Measurements from ENCODE around the gene TSPAN4.

DNA sequence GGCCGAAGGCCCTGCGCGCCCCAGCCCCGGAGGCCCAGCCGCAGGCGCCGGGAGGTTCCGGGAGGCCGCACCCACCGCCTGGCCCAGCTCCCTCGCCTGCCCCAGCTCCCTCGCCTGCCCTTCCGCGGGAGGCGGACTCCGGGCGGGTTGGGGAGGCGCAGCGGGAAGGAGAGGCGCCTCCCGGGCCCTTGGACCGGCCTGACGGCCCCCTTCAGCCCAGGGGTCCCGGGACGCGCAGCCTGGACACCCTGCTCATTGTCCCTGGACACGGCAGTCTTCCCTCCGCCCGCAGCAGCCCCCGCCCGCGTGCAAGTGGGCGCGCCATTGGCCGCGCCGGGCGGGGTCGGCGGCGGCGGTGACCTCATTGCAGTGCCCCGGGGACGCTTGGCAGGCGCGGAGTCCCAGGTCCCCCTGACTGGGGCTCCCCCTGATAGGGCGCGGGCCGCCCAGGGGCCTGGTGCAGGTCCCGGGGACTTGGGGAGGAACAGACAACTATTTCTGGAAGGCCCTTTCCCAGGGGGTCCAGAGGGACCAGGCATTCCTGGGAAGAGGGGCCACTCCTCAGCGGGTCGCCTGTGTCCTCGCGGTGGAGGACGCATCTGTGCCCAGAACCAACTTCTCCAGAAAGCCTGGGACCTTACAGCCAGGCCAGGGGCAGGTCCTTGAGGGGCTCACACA is 9.4 kb upstream of the TSPAN4 start:
- TF ChIP-seq POLR2A (IDR thresholded peaks at IDR 0.05; ENCODE audit: low read length) = no peak
- no peak for TF ChIP-seq GATA1 (IDR thresholded peaks at IDR 0.05; ENCODE audit: low read depth, low read length)
